ENCODE measurements around the gene NECAP2.

The NECAP2 gene

GRCh38 chr1:16413191-16413590 is 27.3 kb upstream of the NECAP2 start:
- Mint-ChIP-seq H3K4me3 (no peak overlapping the region), H3K4me1 (ENCODE audit: low read depth) (no peaks in the 10 kb centered on the region), H3K27me3 (ENCODE audit: low read depth) (no peaks in the 10 kb centered on the region), H3K27ac (no peak overlapping the region), H3K36me3 (ENCODE audit: low read depth) (no peaks in the 10 kb centered on the region), H3K9me3 (no peaks in the 10 kb centered on the region)

GRCh38 chr1:16418823-16419425 is 21.6 kb upstream of the NECAP2 start:
- Mint-ChIP-seq H3K4me3 (peak overlapping the region; percentile 15), H3K9me3 (no peaks in the 10 kb centered on the region), H3K36me3 (ENCODE audit: low read depth) (peaks cover 3% of the 10 kb centered on the region), H3K27me3 (ENCODE audit: low read depth) (peaks cover 5% of the 10 kb centered on the region), H3K4me1 (ENCODE audit: low read depth) (peaks cover 28% of the 10 kb centered on the region), H3K27ac (peak overlapping the region; percentile 29)

GRCh38 chr1:16420424-16421118 is 20.0 kb upstream of the NECAP2 start:
- Mint-ChIP-seq H3K36me3 (ENCODE audit: low read depth) (peaks cover 3% of the 10 kb centered on the region), H3K27ac (peak overlapping the region; percentile 88), H3K4me1 (ENCODE audit: low read depth) (peaks cover 28% of the 10 kb centered on the region), H3K9me3 (no peaks in the 10 kb centered on the region), H3K27me3 (ENCODE audit: low read depth) (peaks cover 5% of the 10 kb centered on the region), H3K4me3 (peak overlapping the region; percentile 63)

GRCh38 chr1:16421201-16421600 is 19.3 kb upstream of the NECAP2 start:
- H3K27ac Mint-ChIP-seq, result peak overlapping the region; percentile 88
- no peaks in the 10 kb centered on the region for H3K9me3 Mint-ChIP-seq
- peaks cover 5% of the 10 kb centered on the region for H3K27me3 Mint-ChIP-seq (ENCODE audit: low read depth)
- peaks cover 3% of the 10 kb centered on the region for H3K36me3 Mint-ChIP-seq (ENCODE audit: low read depth)
- H3K4me1 Mint-ChIP-seq (ENCODE audit: low read depth), result peaks cover 28% of the 10 kb centered on the region
- H3K4me3 Mint-ChIP-seq, result no peak overlapping the region

GRCh38 chr1:16422041-16422440 is 18.5 kb upstream of the NECAP2 start:
- Mint-ChIP-seq H3K4me3 (no peak overlapping the region), H3K27ac (no peak overlapping the region), H3K4me1 (ENCODE audit: low read depth) (peaks cover 28% of the 10 kb centered on the region), H3K9me3 (no peaks in the 10 kb centered on the region), H3K27me3 (ENCODE audit: low read depth) (peaks cover 5% of the 10 kb centered on the region), H3K36me3 (ENCODE audit: low read depth) (peaks cover 3% of the 10 kb centered on the region)

GRCh38 chr1:16425125-16426025 is 15.1 kb upstream of the NECAP2 start:
- H3K36me3 Mint-ChIP-seq (ENCODE audit: low read depth), result no peaks in the 10 kb centered on the region
- peaks cover 13% of the 10 kb centered on the region for H3K4me1 Mint-ChIP-seq (ENCODE audit: low read depth)
- H3K27ac Mint-ChIP-seq, result no peak overlapping the region
- no peaks in the 10 kb centered on the region for H3K9me3 Mint-ChIP-seq
- H3K27me3 Mint-ChIP-seq (ENCODE audit: low read depth), result no peaks in the 10 kb centered on the region
- no peak overlapping the region for H3K4me3 Mint-ChIP-seq

- no peak overlapping the region for H3K27ac Mint-ChIP-seq
- H3K9me3 Mint-ChIP-seq, result no peaks in the 10 kb centered on the region
- peaks cover 9% of the 10 kb centered on the region for H3K27me3 Mint-ChIP-seq (ENCODE audit: low read depth)
- no peaks in the 10 kb centered on the region for H3K36me3 Mint-ChIP-seq (ENCODE audit: low read depth)
- peaks cover 3% of the 10 kb centered on the region for H3K4me1 Mint-ChIP-seq (ENCODE audit: low read depth)
- H3K4me3 Mint-ChIP-seq, result no peak overlapping the region
Measured at GRCh38 chr1:16430606-16431005, 9.9 kb upstream of the NECAP2 start.

GRCh38 chr1:16433030-16433429 is 7.5 kb upstream of the NECAP2 start:
- H3K27ac Mint-ChIP-seq, result no peak overlapping the region
- peaks cover 3% of the 10 kb centered on the region for H3K4me1 Mint-ChIP-seq (ENCODE audit: low read depth)
- H3K27me3 Mint-ChIP-seq (ENCODE audit: low read depth), result peaks cover 9% of the 10 kb centered on the region
- no peak overlapping the region for H3K4me3 Mint-ChIP-seq
- no peaks in the 10 kb centered on the region for H3K9me3 Mint-ChIP-seq
- H3K36me3 Mint-ChIP-seq (ENCODE audit: low read depth), result no peaks in the 10 kb centered on the region

GRCh38 chr1:16434007-16434406 is 6.5 kb upstream of the NECAP2 start:
- peaks cover 3% of the 10 kb centered on the region for H3K4me1 Mint-ChIP-seq (ENCODE audit: low read depth)
- peaks cover 9% of the 10 kb centered on the region for H3K27me3 Mint-ChIP-seq (ENCODE audit: low read depth)
- H3K36me3 Mint-ChIP-seq (ENCODE audit: low read depth), result no peaks in the 10 kb centered on the region
- H3K27ac Mint-ChIP-seq, result no peak overlapping the region
- H3K9me3 Mint-ChIP-seq, result no peaks in the 10 kb centered on the region
- no peak overlapping the region for H3K4me3 Mint-ChIP-seq

- H3K27ac Mint-ChIP-seq, result no peak overlapping the region
Measured at GRCh38 chr1:16434501-16434900, 6.0 kb upstream of the NECAP2 start.

GRCh38 chr1:16436946-16437474 is 3.5 kb upstream of the NECAP2 start, which contains the start of gene SPATA21:
SPATA21 (minus strand) TSS chr1:16437424; CDS start chr1:16431371, 6,053 bp downstream.
- Mint-ChIP-seq H3K4me3 (no peak within 1 kb of the TSS), H3K4me1 (ENCODE audit: low read depth) (peaks cover 8% of the 10 kb centered on the region), H3K27me3 (ENCODE audit: low read depth) (peaks cover 6% of the 10 kb centered on the region), H3K27ac (peak within 1 kb of the TSS; percentile 26), H3K9me3 (no peaks in the 10 kb centered on the region), H3K36me3 (ENCODE audit: low read depth) (peaks cover 7% of the 10 kb centered on the region)

More at GRCh38 chr1:16434501-16434900, 6.0 kb upstream of the NECAP2 start:
- Mint-ChIP-seq H3K4me3 (no peak overlapping the region), H3K9me3 (no peaks in the 10 kb centered on the region), H3K36me3 (ENCODE audit: low read depth) (no peaks in the 10 kb centered on the region), H3K4me1 (ENCODE audit: low read depth) (peaks cover 3% of the 10 kb centered on the region), H3K27me3 (ENCODE audit: low read depth) (peaks cover 9% of the 10 kb centered on the region)

- H3K4me1 Mint-ChIP-seq (ENCODE audit: low read depth), result peaks cover 22% of the 10 kb centered on the region
- H3K9me3 Mint-ChIP-seq, result no peaks in the 10 kb centered on the region
- no peak overlapping the region for H3K27ac Mint-ChIP-seq
- H3K36me3 Mint-ChIP-seq (ENCODE audit: low read depth), result peaks cover 11% of the 10 kb centered on the region
- H3K27me3 Mint-ChIP-seq (ENCODE audit: low read depth), result no peaks in the 10 kb centered on the region
- H3K4me3 Mint-ChIP-seq, result no peak overlapping the region
Measured at GRCh38 chr1:16438516-16438915, 2.0 kb upstream of the NECAP2 start.

- H3K27ac Mint-ChIP-seq, result no peak overlapping the region
Measured at GRCh38 chr1:16438924-16439323, 1.6 kb upstream of the NECAP2 start.

GRCh38 chr1:16440131-16440469 is 424 bp upstream of the NECAP2 start:
- Mint-ChIP-seq H3K9me3 (no peaks in the 10 kb centered on the region), H3K27ac (peak overlapping the region; percentile 93), H3K27me3 (ENCODE audit: low read depth) (no peaks in the 10 kb centered on the region), H3K36me3 (ENCODE audit: low read depth) (peaks cover 20% of the 10 kb centered on the region), H3K4me3 (peak overlapping the region; percentile 95), H3K4me1 (ENCODE audit: low read depth) (peaks cover 31% of the 10 kb centered on the region)

More at GRCh38 chr1:16438924-16439323, 1.6 kb upstream of the NECAP2 start:
- no peaks in the 10 kb centered on the region for H3K9me3 Mint-ChIP-seq
- H3K27me3 Mint-ChIP-seq (ENCODE audit: low read depth), result no peaks in the 10 kb centered on the region
- H3K4me1 Mint-ChIP-seq (ENCODE audit: low read depth), result peaks cover 25% of the 10 kb centered on the region
- peak overlapping the region; percentile 8 for H3K4me3 Mint-ChIP-seq
- peaks cover 13% of the 10 kb centered on the region for H3K36me3 Mint-ChIP-seq (ENCODE audit: low read depth)

Measured in T-helper 1 cell treated with Interleukin-12 subunit alpha and Interleukin-12 subunit beta and Interleukin-4 antibody, amounts not matched to agents 30 μg/mL and 1 μg/mL, for 36 hours (primary cell).